Stimulated activated CD8-positive, alpha-beta memory T cell treated with anti-CD3 and anti-CD28 coated beads, Interleukin-7, amount 100 ng/mL, for 1 hour (primary cell): ENCODE data around the gene MAPK9.
A peak's percentile ranks its signal among the peaks of the same experiment; 100 is the strongest.

ENCODE experiments used
- DNase-seq, 2 donors: peaks; one replicate each; pipeline ENCODE4 v3.0.0-alpha.2; 2020; ENCODE audit warnings: low read depth in 2 of 2

MAPK9 gene

GRCh38 chr5:180291943-180292831 is at the start of gene MAPK9:
TSS of gene MAPK9 (minus strand) at chr5:180292083. CDS start at chr5:180280561, 11,522 bp downstream.
- peak; percentile 60 to 70 for DNase-seq

- no peak for DNase-seq
Measured at GRCh38 chr5:180341595-180341994, 49.7 kb upstream of the MAPK9 start.

- DNase-seq, result no peak
Measured at GRCh38 chr5:180340856-180341255, 49.0 kb upstream of the MAPK9 start.

DNA sequence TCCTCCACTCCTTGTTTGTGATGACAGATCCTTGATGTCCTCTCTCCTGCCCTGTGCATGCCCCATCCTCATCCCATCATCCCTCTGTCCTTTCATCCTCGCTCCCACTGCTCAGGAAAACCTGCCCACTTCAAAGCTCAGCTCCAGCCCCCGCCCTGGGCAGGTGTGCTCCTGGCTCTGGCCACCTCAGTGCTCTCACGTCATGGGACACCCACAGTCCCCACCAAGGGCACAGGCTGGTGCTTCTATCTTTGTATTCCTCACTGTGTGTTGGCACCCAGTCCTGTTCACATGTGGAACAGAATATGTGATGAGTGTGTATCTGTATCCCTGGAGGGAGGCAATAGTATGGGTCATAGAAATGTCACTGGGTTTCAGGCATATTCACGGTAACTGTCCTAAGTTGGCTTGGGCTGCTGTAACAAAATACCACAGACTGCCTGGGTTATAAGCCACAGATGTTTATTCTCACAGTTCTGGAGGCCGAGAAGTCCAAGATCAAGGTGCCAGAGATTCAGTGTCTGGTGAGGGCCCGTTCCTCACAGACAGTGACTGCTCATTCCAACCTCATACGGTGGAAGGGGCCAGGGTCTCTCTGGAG is 47.8 kb upstream of the MAPK9 start:
- no peak for DNase-seq

DNA sequence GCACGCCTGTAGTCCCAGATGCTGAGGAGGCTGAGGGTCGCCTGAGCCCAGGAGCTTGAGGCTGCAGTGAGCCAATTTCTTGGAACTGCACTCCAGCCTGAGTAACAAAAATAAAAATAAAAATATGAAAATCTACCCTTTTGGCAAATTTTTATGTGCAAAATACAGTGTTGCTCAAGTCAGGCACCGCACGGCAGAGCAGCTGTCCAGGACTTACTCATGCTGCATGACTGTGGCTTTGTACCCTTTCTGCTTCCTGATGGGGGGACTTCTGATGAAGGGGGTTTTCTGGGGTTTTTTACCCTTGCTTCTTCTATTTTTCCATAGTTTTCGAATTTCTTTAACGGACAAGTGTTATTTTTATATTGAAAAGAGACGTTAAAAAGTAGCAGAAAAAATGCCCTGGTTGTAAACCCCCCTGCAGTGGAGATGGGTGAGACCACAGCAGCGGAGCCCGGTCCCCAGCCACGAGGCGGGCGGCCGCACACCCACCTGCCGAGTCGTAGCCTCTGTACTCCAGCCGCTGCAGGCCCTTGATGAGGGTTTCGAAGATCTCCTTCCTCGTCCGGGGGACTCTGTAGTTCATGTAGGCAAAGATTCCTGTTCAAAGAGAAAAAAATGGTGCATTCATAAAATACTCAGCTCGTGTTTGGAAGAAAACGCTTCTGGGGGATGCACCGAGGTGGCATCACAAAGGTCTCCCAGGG is 46.3 kb upstream of the MAPK9 start:
- no peak for DNase-seq

DNA sequence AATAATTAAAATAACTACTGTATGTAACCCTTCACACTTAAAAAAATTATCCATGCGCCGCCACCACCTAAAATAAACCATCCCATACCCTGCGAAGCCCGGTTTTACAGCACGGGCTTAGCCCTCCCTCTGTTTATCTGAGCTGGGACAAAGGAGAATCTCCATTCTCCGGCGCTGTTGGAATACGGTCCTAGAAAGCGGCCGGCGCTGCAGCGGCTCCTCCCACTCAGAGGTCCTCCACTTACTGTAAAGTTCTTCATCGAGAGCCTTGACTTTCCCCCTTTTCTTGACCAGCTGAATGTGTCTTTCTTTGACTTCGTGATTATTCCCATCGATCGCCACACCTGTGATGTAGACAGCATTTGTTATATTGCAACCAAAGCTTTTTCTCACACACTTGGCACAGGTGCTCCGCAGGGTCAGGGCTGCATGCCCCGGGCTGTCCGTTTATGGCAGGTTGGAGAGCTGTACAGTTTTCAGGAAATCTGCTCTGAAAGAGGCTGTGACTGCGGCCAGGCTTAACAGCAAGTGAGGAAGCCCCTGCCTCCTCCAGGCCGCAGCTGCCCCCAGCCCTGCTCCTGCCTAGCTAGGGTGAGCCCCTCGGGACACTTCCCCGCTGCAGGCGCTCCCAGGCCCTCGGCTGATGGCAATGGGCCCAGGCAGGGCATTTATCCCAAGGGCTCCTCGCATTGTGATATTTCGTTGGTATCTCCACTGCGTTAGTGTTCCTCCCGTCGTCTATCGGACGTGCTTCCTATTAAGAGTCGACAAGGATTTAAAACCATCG is 44.5 kb upstream of the MAPK9 start:
- no peak for DNase-seq

- DNase-seq, result no peak
Measured at GRCh38 chr5:180335614-180336233, 43.8 kb upstream of the MAPK9 start.

DNA sequence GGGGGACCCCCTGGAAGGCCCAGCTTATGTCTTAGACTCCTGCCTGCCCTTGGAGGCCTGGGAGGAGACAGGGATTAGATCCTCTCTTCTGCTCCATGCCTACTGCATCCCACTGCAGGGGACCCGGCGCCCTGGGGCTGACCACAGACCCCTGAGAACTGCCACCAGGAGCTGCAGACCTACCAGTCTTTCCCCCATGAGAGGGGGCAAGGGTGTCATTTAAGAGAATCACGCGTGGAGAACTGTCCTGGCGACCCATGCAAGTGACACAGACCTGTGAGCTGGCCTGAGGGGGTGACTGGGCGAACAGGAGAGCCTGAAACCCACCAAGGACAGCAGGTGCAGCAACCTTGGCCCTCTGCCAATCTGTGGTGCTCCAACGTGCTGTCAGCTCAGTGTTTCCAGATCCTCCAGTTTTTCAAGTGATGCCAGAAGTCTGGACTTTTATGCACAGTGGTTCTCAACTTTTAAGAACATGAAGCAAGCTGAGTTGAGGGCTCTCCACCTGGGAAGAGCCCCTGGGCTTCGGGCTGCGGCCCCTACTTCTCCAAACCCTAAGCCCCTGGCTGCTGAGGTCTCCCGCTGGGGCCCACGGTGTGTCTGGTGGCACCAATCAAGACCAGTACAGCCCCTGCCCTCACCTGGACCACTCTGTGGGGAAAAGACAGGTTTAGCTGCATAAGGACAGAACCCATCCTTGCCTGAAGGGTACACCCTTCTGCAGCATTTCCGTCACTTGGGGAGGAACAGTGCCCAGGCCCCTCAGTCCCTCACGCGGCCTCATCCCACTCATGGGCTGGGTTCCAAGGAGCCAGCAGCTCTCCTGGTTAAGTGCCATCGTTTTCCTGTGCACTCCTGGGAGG is 43.1 kb upstream of the MAPK9 start:
- DNase-seq, result no peak

- no peak for DNase-seq
Measured at GRCh38 chr5:180334176-180334575, 42.3 kb upstream of the MAPK9 start.

DNA sequence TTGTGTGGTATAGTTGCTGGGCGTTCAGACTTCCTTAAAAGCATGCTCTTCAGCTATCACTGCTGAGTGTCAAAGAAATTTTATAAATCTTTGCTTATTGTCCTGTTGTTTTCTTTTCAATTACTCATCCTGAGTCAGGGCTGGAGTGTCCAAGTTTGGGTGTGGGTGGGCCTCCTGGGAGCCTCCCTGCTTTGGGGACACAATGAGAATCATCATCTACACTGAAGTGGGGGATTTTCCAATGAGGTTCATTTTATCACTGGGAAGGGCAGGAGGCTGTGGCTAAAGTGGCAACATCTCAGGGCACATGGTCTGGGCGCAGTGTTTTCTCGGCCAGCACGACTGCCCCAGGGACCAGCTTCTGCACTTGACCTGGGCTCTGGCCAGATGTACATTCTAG is 41.8 kb upstream of the MAPK9 start:
- DNase-seq, result no peak

GRCh38 chr5:180332861-180333260 is 41.0 kb upstream of the MAPK9 start:
- no peak for DNase-seq

DNA sequence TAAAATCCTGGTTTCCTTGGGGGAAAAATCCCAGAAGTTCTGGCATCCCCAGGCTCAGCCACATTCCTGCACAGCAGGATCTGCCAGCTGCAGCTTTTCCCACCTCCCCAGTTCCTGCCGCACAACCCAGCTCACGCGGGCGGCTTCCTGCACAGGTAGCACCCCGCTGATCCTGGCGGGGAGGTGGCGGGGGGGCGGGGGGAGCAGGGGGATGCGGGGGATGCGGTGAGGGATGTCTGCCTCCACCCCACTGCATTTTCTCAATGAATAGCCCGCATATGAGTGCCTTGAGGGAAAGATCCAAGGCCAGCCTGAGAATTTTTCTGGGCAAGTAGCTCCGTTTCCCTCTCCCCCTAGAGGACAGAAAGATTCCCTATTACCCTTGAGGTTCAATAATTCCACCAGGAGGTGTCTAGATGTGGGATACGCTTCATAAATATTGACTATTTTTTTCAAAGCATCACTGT is 40.2 kb upstream of the MAPK9 start:
- DNase-seq, result no peak

DNA sequence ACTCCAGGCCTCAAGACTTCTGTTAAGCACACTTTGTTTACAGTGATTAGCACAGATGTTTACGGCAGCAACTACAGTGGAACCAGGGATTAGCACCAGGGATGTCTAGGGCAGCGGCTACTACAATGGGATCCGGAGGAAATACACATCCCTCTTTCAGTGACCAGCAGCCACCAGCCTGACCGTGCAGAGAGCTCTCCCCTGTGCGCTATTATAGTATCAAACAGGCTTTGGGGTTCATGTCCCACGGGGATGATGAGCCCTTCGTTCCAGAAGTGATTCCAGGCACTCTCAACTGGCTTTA is 39.7 kb upstream of the MAPK9 start:
- no peak for DNase-seq

GRCh38 chr5:180330810-180331646 is 39.1 kb upstream of the MAPK9 start:
- DNase-seq, result no peak

- DNase-seq, result no peak
Measured at GRCh38 chr5:180330270-180330648, 38.4 kb upstream of the MAPK9 start.

GRCh38 chr5:180329606-180330269 is 37.9 kb upstream of the MAPK9 start:
- DNase-seq, result no peak

GRCh38 chr5:180329138-180329435 is 37.2 kb upstream of the MAPK9 start:
- DNase-seq, result no peak

DNA sequence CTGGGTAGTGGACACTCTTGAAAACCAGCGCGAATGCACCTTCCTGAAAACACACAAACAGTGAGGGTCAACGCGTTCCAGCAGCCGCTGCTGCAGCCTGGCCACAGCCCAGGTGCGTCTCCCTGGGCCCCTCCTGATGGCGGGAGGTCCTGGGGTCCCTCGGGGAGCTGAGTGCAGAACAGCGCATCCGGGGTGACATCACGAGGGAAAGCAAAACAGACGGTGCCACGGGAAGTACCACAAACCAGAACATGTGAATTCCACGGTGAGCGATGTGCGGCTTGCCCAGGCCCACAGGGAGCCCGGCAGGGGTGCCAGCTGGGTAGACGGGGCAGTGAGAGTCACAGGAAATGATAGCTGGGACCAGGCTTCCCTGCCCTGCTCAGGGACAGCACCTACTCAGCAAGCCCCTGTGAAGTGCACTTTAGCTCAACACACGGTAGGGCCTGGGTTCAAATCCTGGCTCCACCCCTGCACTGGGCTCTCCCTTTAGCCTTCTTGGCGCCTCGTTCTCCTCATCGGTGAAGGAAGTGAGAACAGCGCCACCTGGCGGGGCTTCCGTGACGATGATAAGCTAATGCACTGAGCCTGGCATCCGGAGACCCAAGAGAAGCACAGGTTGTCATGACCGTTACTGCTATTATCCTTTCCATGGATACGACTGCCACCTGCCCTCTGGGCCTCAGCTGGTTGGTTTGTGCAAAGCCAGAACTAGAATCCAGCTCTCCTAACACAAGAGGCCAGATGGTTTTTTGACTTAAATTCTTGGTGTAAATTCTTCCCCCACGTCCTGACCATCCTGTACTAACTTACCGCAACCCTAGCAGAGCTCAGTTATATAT is 36.6 kb upstream of the MAPK9 start:
- DNase-seq, result peak; percentile 63 to 79
